ENCODE results near the gene POLR3E. TPM values are rescaled to one million over a fixed set of nuclear protein-coding genes. Genes with fewer than 3 reads are reported as not detected.

The POLR3E gene
- total RNA-seq, 2 donors from 2014 or later, result 28.6 to 33.0 TPM

GRCh38 chr16:22373662-22374310 lies 76.6 kb downstream of the POLR3E start:
- intact Hi-C loops (cut with DNase I), result no loop called here
- peak; percentile 83 for DNase-seq (ENCODE audit: low spot score)

- intact Hi-C loops (cut with DNase I), result no loop called here
- peak; percentile 100 for DNase-seq (ENCODE audit: low spot score)
These were observed 77.3 kb downstream of the POLR3E start, which contains the start of gene CDR2 for GRCh38 chr16:22374311-22375116. TSS of gene CDR2 (minus strand) at chr16:22374619. CDS start at chr16:22374309, 310 bp downstream.

DNA sequence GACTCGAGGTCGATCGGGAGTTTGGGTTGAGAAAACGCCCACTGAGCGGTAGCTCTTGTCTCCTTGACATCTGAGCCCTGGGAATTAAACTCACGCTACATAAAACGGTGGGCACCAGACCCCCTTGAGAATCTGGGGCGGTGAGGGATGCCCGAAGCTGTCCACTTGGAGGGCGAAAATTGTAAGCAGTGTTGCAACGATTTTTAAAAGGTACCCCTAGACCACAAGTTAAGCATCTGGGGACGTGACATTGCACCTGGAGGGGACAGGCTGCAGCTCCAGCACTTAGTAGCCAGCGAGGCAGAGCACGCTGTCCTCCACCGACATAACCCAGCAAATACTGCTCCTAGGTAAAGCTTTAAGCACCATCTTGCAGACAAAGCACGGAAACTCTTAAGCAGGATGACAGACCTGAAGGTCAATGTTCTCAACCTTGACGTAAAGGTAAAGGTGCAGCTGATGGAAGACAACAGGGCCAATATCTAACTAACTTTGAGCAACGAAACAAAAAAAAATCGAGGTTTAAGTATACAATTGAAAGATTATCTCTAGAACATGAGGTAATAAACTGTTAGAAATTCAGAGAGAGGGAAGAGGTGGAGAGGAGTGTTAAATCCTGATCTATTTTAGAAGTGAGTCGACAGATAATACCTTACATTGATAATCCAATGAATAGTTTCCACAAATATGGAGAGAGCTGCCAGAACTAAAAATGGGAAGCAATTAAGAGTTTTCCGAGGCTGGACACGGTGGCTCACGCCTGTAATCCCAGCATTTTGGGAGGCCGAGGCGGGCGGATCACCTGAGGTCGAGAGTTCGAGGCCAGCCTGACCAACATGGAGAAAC lies 78.1 kb downstream of the POLR3E start:
- intact Hi-C loops (cut with DNase I), result no loop called here

GRCh38 chr16:22375963-22376640 lies 78.9 kb downstream of the POLR3E start:
- DNase-seq (ENCODE audit: low spot score), result no peak
- intact Hi-C loops (cut with DNase I), result no loop called here

More for the DNA sequence above, 78.1 kb downstream of the POLR3E start:
- DNase-seq (ENCODE audit: low spot score), result no peak

DNA sequence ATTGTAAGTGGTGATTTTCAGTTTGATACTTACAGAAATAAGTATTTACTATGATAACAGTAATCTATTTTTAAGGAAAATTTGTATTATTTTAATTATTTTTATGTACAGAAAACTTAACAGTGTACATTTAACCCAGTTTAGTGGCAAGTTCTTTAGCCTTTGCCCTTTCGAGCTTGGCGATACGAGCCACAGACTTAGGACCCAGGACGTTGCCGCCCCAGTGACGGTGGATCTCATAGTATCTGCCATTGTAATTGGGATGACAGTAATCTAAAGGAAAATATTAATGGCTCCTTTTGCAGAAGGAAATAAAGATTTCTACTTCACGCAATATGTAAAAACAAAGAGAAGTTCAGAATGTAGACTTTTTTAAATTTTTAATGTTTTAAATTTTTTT lies 82.4 kb downstream of the POLR3E start:
- intact Hi-C loops (cut with DNase I), result no loop called here

DNA sequence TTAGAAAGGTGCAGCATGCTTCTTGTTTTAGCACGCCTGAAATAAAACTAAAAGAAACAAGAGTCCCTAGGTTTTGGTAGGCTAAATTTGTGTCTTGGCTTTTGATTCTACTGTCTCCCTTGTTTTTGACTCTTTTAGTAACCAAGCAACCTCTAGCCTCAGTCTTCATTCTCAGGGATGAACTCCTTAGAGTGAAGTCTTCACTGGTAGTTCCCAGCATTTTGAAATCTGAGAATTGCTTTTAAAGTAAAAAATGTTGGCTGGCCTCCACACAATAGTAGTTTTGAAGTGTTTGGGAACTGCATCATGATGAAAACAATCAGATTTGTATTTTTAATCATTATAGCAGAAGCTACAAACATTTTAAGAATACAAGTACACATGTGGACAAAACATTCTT lies 83.3 kb downstream of the POLR3E start:
- DNase-seq (ENCODE audit: low spot score), result no peak

More for the DNA sequence above, 82.4 kb downstream of the POLR3E start:
- no peak for DNase-seq (ENCODE audit: low spot score)

DNA sequence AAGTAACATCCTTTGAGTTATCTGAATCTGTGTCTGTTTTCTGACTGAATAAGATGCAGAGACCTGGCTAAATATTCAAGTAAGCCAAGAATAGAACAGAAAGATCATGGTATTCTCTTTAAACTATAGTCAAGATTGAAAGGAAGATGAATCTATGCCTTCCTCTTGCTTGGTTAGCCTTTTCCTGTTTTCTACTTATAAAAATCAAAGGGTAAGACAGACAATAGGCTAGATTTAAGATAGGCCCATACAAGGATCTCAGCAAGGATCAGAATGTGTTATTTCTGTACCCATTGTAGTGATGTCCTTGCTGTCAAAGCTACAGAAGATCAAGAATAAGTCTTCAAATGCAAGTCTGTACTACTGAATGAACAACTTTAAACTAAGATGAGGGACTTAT lies 84.2 kb downstream of the POLR3E start:
- intact Hi-C loops (cut with DNase I), result no loop called here
- no peak for DNase-seq (ENCODE audit: low spot score)

More for the DNA sequence above, 83.3 kb downstream of the POLR3E start:
- intact Hi-C loops (cut with DNase I), result no loop called here

DNA sequence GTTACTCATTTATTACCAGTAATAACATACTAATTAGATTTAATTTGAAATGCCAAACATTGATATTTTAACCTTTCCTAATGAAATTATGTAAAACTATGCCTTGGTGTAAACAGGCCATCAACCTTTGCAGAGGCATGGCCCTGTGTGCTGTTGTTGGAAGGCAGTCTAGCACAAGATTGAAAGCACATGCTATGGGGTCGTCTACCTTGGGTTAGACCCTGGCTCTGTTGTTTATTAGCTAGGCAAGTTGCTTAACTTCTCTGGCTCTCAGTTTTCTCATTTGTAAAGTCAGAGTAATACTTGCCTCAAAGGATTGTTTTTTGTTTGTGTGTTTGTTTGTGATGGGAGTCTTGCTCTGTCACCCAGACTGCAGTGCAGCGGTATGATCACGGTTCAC lies 86.6 kb downstream of the POLR3E start:
- DNase-seq (ENCODE audit: low spot score), result no peak
- intact Hi-C loops (cut with DNase I), result no loop called here

Other genes with a start within 250 kb of the POLR3E start
- gene VWA3A, start 204.9 kb upstream of the POLR3E start, total RNA-seq, result not detected
- gene SDR42E2, start 134.9 kb upstream of the POLR3E start, total RNA-seq, result not detected
- gene EEF2K, start 91.1 kb upstream of the POLR3E start, total RNA-seq, result 10 to 100 TPM; 33.6 to 45.7 TPM
- gene CDR2, start 77.2 kb downstream of the POLR3E start, total RNA-seq, result 10 to 100 TPM; 28.9 to 40.0 TPM
- gene NPIPB5, start 213.5 kb downstream of the POLR3E start, total RNA-seq, result 100 to 1,000 TPM; 228 to 230 TPM

Measured in posterior vena cava (tissue), 2 donors.